Colonic mucosa (tissue), 4 donors: ENCODE data around the gene FMNL1. TPM values are rescaled to one million over a fixed set of nuclear protein-coding genes. Genes with fewer than 3 reads are reported as not detected.
A peak's percentile ranks its signal among the peaks of the same experiment; 100 is the strongest.

Experiments
- DNase-seq: peaks from one replicate; pipeline ENCODE4 v3.0.0-alpha.2; 2020
- H3K27ac ChIP-seq: fragments of 200-600 bp; one replicate; pipeline ENCODE4 v1.8.0; 2021
- H3K27me3 ChIP-seq: fragments of 200-600 bp; one replicate; pipeline ENCODE4 v1.8.0; 2021
- H3K36me3 ChIP-seq: fragments of 200-600 bp; one replicate; pipeline ENCODE4 v1.8.0; 2021
- H3K4me1 ChIP-seq: fragments of 200-600 bp; one replicate; pipeline ENCODE4 v1.8.0; 2021; ENCODE audit warnings: mild to moderate bottlenecking
- H3K4me3 ChIP-seq: fragments of 200-600 bp; one replicate; pipeline ENCODE4 v1.8.0; 2021
- H3K9ac ChIP-seq, 2 donors: one replicate each; pipeline ENCODE4 v1.7.0; 2013; ENCODE audit warnings: control low read depth in 2 of 2, low read depth in 2 of 2, low read length in 2 of 2
- H3K9me3 ChIP-seq: fragments of 200-600 bp; one replicate; pipeline ENCODE4 v1.8.0; 2021
- CTCF ChIP-seq: fragments of 200-600 bp; IDR thresholded peaks from one replicate; pipeline ENCODE4 v1.8.0; 2022; ENCODE audit warnings: antibody characterized with exemption, mild to moderate bottlenecking
- intact Hi-C: fragments of 100-400 bp; cut with DNase I; formaldehyde crosslinking; loops from one replicate; pipeline ENCODE4 v1.14.1; 2022
- total RNA-seq, 2 donors: library from RNA; stranded (reverse); fragmentation: NEBNext Ultra II Directional in 1 of 2; extraction: Animal tissue kit (Norgen Biotek cat#: 25700) in 1 of 2; gene quantifications; one replicate each; pipeline ENCODE4 v1.2.1, GENCODE V29; 2021
- donor health status: healthy.
- donor health status: DM: no; HTN: no; CAD: no.
- donor health status: DM: no; HTN: no; CAD: no.

FMNL1 gene
- total RNA-seq, 2 donors from 2014 or later = 6.8 to 8.4 TPM

GRCh38 chr17:45287526-45288500, 66.1 kb downstream of the FMNL1 start:
- no peak for DNase-seq
- H3K27ac ChIP-seq = peak overlapping the region; percentile 22
- H3K27me3 ChIP-seq = no peaks in the 10 kb centered on the region
- H3K9me3 ChIP-seq = no peaks in the 10 kb centered on the region
- peaks cover under 1% of the 10 kb centered on the region for H3K4me1 ChIP-seq
- peaks cover 24% of the 10 kb centered on the region for H3K36me3 ChIP-seq
- H3K4me3 ChIP-seq = no peak overlapping the region
- H3K9ac ChIP-seq = no peak overlapping the region
- intact Hi-C loops = no loop called here
- no peak for TF ChIP-seq CTCF

- Histone ChIP-seq H3K4me3 (no peak overlapping the region), H3K9ac (no peak overlapping the region), H3K4me1 (peaks cover 10% of the 10 kb centered on the region), H3K27ac (no peak overlapping the region), H3K27me3 (no peaks in the 10 kb centered on the region), H3K9me3 (no peaks in the 10 kb centered on the region), H3K36me3 (peaks cover 19% of the 10 kb centered on the region)
- DNase-seq = no peak
- intact Hi-C loops = no loop called here
- TF ChIP-seq CTCF = no peak
Observed at GRCh38 chr17:45288825-45289224, 67.1 kb downstream of the FMNL1 start.

GRCh38 chr17:45289301-45290268, 67.9 kb downstream of the FMNL1 start:
- Histone ChIP-seq H3K27ac (peak overlapping the region; percentile 43), H3K9ac (no peak overlapping the region)
- intact Hi-C loops = no loop called here

GRCh38 chr17:45290269-45290765, 68.6 kb downstream of the FMNL1 start:
- intact Hi-C loops = no loop called here
- Histone ChIP-seq H3K36me3 (peaks cover 13% of the 10 kb centered on the region), H3K9ac (no peak overlapping the region), H3K27me3 (no peaks in the 10 kb centered on the region), H3K27ac (peak overlapping the region; percentile 43), H3K9me3 (no peaks in the 10 kb centered on the region), H3K4me1 (peaks cover 25% of the 10 kb centered on the region), H3K4me3 (no peak overlapping the region)
- no peak for TF ChIP-seq CTCF
- no peak for DNase-seq

More at GRCh38 chr17:45289301-45290268, 67.9 kb downstream of the FMNL1 start:
- Histone ChIP-seq H3K36me3 (peaks cover 18% of the 10 kb centered on the region), H3K9me3 (no peaks in the 10 kb centered on the region), H3K27me3 (no peaks in the 10 kb centered on the region), H3K4me1 (peaks cover 18% of the 10 kb centered on the region), H3K4me3 (no peak overlapping the region)
- no peak for TF ChIP-seq CTCF
- DNase-seq = no peak

GRCh38 chr17:45291171-45291805, 69.6 kb downstream of the FMNL1 start:
- Histone ChIP-seq H3K9me3 (no peaks in the 10 kb centered on the region), H3K4me1 (peaks cover 34% of the 10 kb centered on the region), H3K9ac (no peak overlapping the region), H3K36me3 (peaks cover 9% of the 10 kb centered on the region), H3K27me3 (no peaks in the 10 kb centered on the region), H3K27ac (no peak overlapping the region), H3K4me3 (no peak overlapping the region)
- DNase-seq = no peak
- intact Hi-C loops = no loop called here
- no peak for TF ChIP-seq CTCF
